ENCODE results near the gene ATAD3A.
"Not testable (repeated sequence)": the region's sequence is repeated elsewhere in the genome, so short reads cannot be mapped to it uniquely, and the experiment has no call there.

The ATAD3A gene

DNA sequence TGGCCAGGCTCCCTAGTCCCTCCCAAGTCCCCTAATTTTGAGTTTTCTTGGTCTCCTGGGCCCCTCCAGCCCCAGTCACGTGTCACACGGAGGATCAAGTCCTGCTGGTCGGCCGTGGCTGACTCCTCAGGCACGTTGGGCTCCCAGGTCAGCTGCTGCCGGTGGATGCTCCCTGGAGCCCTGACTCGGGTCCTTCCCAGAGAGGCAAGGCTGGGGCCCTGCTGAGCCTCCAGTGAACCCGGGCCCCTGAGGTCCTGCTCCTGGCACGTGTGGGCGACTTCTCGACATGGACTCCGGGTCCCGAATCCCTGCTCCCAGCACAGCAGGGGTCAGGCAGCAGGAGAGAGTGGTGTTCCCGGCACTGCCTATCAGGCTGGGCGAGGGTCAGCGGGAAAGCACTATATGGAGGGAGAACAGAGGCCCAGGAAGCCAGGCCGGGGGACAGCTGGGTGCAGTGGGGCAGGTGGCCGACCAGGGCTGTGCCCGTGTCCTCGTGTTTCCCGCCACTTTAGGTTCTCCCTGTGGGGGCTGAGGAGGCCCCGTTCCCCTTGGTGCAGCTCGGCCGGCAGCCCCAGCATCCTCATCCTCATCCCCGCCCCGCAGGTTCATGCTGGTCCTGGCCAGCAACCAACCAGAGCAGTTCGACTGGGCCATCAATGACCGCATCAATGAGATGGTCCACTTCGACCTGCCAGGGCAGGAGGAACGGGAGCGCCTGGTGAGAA, 15.3 kb downstream of the ATAD3A start:
- no peaks in the 10 kb centered on the region for H3K27me3 ChIP-seq (ENCODE audit: low read depth, low read length)
- H3K4me1 ChIP-seq (ENCODE audit: control insufficient read depth in 1 of 2, insufficient read depth in 2 of 2, low read length in 2 of 2): no peaks in the 10 kb centered on the region
- H3K9me3 ChIP-seq (ENCODE audit: control insufficient read depth in 1 of 2, low read length in 2 of 2): no peaks in the 10 kb centered on the region
- no peak overlapping the region for H3K27ac ChIP-seq (ENCODE audit: low read length)
- peaks cover 5 to 44% of the 10 kb centered on the region in 2 donors for H3K36me3 ChIP-seq (ENCODE audit: control insufficient read depth in 1 of 2, insufficient read depth in 2 of 2, low read length in 2 of 2)
- no peak overlapping the region for H3K4me3 ChIP-seq (ENCODE audit: low read depth in 1 of 2, low read length in 2 of 2)

DNA sequence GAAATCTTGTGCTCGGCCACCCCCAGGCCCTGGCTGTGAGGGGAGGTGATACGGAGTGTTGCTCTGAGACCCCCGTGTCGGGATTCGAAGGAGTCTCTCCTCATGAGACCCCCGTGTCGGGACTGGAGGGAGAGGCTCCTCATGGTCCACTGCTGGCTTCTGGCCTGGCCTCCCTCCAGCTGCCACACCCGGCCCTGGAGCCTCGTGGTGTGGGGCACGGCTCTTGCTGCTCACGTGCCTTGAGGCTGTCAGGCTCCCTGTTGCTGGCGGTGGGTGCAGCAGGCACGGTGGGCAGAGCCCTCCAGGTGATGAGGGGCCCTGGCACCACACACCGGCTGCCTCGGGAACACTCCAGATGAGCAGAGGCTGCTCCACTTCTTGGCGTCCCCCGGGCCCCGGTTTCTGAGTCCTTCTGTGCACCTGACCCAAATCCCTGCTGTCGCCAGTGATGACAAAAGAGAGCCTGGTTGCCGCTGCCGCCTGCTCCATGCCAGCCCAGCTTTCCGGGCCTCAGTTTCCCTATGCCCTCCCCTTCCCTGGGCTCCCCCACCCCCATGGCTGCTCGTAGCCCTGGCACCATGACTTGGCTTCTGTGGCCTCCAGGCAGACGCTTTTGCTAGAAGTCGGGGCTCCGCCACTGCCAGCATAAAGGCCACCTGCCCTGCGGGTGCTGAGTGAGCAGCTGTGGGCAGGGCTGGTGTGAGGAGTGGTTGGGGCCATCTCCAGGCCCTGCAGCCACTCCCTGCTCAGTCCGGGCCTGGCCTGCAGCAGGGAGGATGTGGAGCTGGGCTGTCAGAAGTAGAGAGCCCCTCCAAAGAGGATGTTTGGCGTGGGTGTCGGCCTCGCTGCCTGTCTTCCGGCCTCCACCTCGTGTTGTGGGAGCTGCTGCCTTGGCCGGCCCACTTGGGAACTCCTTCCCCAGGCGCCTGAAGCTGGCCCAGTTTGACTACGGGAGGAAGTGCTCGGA, 16.6 kb downstream of the ATAD3A start:
- Histone ChIP-seq H3K9me3 (ENCODE audit: control insufficient read depth in 1 of 2, low read length in 2 of 2) (no peaks in the 10 kb centered on the region), H3K27ac (ENCODE audit: low read length) (no peak overlapping the region), H3K4me1 (ENCODE audit: control insufficient read depth in 1 of 2, insufficient read depth in 2 of 2, low read length in 2 of 2) (no peaks in the 10 kb centered on the region), H3K36me3 (ENCODE audit: control insufficient read depth in 1 of 2, insufficient read depth in 2 of 2, low read length in 2 of 2) (peaks cover 5 to 36% of the 10 kb centered on the region in 2 donors), H3K4me3 (ENCODE audit: low read depth in 1 of 2, low read length in 2 of 2) (no peak overlapping the region), H3K27me3 (ENCODE audit: low read depth, low read length) (no peaks in the 10 kb centered on the region)

DNA sequence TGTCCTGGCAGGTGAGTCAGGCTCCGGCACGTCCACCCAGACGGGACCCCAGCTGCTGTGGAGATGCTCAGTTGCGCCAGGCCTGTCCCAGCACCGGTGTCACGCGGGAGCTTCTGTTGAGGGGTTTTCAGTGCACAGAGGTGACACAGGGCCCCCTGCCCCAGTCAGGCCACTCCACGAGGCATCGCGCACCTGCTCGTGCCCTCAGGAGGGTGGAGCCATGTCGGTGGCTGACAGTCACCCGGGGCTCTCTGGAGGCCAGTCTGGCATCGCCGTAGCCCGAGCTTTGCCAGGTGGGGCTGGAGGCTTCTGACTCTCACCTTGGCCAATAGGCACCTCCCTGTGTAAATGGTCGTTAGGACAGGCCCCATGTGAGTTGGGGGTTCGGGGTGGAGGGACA, 17.4 kb downstream of the ATAD3A start:
- no peaks in the 10 kb centered on the region for H3K4me1 ChIP-seq (ENCODE audit: control insufficient read depth in 1 of 2, insufficient read depth in 2 of 2, low read length in 2 of 2)
- no peak overlapping the region for H3K27ac ChIP-seq (ENCODE audit: low read length)
- H3K36me3 ChIP-seq (ENCODE audit: control insufficient read depth in 1 of 2, insufficient read depth in 2 of 2, low read length in 2 of 2): peaks cover 5 to 36% of the 10 kb centered on the region in 2 donors

DNA sequence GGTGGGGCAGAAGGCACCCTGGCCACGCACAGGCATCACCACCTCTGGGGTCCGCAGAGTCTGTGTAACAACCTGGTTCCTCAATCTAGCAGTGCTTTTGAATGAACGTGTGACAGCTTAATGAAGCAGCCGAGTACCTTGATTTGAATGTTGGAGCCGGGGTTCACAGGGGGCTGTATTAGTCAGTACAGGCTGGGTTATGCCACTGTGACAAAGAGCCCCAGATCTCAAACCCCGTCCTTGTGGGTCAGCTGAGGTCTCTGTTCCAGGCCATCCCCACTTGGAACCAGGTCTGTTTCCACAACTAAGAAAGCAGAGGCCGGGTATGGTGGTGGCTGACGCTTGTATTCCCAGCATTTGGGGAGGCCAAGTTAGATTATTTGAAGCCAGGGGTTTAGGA, 18.0 kb downstream of the ATAD3A start:
- peaks cover 5 to 34% of the 10 kb centered on the region in 2 donors for H3K36me3 ChIP-seq (ENCODE audit: control insufficient read depth in 1 of 2, insufficient read depth in 2 of 2, low read length in 2 of 2)

More for the DNA sequence above, 17.4 kb downstream of the ATAD3A start:
- Histone ChIP-seq H3K27me3 (ENCODE audit: low read depth, low read length) (no peaks in the 10 kb centered on the region), H3K9me3 (ENCODE audit: control insufficient read depth in 1 of 2, low read length in 2 of 2) (no peaks in the 10 kb centered on the region), H3K4me3 (ENCODE audit: low read depth in 1 of 2, low read length in 2 of 2) (no peak overlapping the region)

DNA sequence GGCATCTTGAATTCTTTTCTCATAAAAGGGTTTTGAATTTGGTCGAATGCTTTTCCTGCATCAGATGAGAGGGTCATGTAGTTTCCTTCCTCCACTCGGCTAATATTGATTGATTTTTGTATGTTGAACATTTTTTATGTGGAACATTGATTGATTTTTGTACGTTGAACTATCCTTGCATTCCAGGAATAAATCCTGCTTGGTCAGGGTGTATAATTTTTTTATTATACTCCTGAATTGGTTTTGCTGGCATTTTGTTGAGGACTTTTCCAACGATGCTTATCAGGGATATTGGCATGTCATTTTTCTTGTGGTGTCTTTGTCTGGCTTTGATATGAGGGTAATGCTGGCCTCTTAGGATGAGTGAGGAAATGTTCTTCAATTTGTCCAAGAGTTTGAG, 20.0 kb downstream of the ATAD3A start:
- Histone ChIP-seq H3K27me3 (ENCODE audit: low read depth, low read length) (no peaks in the 10 kb centered on the region), H3K9me3 (ENCODE audit: control insufficient read depth in 1 of 2, low read length in 2 of 2) (no peaks in the 10 kb centered on the region), H3K4me3 (ENCODE audit: low read depth in 1 of 2, low read length in 2 of 2) (no peak overlapping the region), H3K36me3 (ENCODE audit: control insufficient read depth in 1 of 2, insufficient read depth in 2 of 2, low read length in 2 of 2) (peaks cover 5 to 29% of the 10 kb centered on the region in 2 donors), H3K27ac (ENCODE audit: low read length) (no peak overlapping the region), H3K4me1 (ENCODE audit: control insufficient read depth in 1 of 2, insufficient read depth in 2 of 2, low read length in 2 of 2) (peaks cover 0 to 8% of the 10 kb centered on the region in 2 donors)

More for the DNA sequence above, 18.0 kb downstream of the ATAD3A start:
- Histone ChIP-seq H3K4me1 (ENCODE audit: control insufficient read depth in 1 of 2, insufficient read depth in 2 of 2, low read length in 2 of 2) (no peaks in the 10 kb centered on the region), H3K27me3 (ENCODE audit: low read depth, low read length) (no peaks in the 10 kb centered on the region), H3K9me3 (ENCODE audit: control insufficient read depth in 1 of 2, low read length in 2 of 2) (no peaks in the 10 kb centered on the region), H3K27ac (ENCODE audit: low read length) (no peak overlapping the region), H3K4me3 (ENCODE audit: low read depth in 1 of 2, low read length in 2 of 2) (no peak overlapping the region)

DNA sequence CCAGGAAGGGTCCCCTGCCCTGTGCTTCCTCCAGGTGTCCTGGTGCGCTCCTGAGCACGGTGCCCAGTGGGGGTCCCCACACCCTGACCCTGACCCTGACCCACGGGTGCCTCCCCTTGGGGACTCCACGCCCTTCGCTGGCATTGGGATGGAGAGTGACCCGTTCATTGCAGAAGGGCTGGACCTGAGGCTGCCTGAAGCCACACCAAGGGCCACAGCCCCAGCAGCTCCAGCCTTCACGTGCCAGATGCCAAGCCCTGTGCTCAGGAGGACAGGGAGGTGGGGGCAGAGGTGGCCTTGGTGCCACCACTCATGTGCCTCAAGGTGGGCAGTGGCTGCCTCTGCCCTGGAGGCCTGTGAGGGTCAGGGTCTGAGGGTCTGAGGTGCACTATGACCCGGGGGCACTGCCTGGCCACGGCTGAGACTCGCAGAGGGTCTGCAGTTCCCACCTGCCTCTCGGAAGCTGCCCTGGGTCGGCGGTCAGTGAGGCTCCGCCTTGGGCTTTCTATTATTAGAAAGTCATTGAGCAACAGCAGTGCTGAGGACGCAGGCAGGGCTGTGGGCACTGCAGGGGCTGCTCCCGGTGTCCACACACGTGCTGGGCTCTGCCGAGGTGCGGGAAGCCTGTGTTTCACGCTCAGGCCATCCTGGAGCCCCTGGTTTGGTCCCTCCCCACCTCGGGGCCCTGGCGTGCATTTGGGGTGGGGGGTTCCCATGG, 21.4 kb downstream of the ATAD3A start:
- H3K4me3 ChIP-seq (ENCODE audit: low read depth in 1 of 2, low read length in 2 of 2); H3K27me3 ChIP-seq (ENCODE audit: low read depth, low read length); H3K9me3 ChIP-seq (ENCODE audit: control insufficient read depth in 1 of 2, low read length in 2 of 2); H3K27ac ChIP-seq (ENCODE audit: low read length): not testable (repeated sequence)
- H3K4me1 ChIP-seq (ENCODE audit: control insufficient read depth in 1 of 2, insufficient read depth in 2 of 2, low read length in 2 of 2): peaks cover 0 to 12% of the 10 kb centered on the region in 2 donors
- peaks cover 5 to 16% of the 10 kb centered on the region in 2 donors for H3K36me3 ChIP-seq (ENCODE audit: control insufficient read depth in 1 of 2, insufficient read depth in 2 of 2, low read length in 2 of 2)

DNA sequence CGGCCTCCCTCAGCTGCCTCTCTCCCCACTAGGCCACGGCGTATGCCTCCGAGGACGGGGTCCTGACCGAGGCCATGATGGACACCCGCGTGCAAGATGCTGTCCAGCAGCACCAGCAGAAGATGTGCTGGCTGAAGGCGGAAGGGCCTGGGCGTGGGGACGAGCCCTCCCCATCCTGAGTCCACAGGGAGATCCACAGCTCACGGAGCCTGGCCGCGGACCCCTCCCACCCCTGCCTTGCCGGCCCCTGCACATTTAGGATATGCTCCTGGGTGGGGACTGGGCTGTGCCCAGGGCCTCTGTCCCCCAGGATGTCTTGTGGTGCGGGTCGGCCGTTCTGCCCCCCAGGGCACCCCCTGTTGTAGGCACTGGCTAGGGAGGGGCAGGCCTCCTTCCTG, 21.9 kb downstream of the ATAD3A start:
- H3K27ac ChIP-seq (ENCODE audit: low read length); H3K27me3 ChIP-seq (ENCODE audit: low read depth, low read length); H3K4me3 ChIP-seq (ENCODE audit: low read depth in 1 of 2, low read length in 2 of 2); H3K9me3 ChIP-seq (ENCODE audit: control insufficient read depth in 1 of 2, low read length in 2 of 2): not testable (repeated sequence)
- H3K36me3 ChIP-seq (ENCODE audit: control insufficient read depth in 1 of 2, insufficient read depth in 2 of 2, low read length in 2 of 2): peaks cover 5 to 10% of the 10 kb centered on the region in 2 donors
- peaks cover 0 to 17% of the 10 kb centered on the region in 2 donors for H3K4me1 ChIP-seq (ENCODE audit: control insufficient read depth in 1 of 2, insufficient read depth in 2 of 2, low read length in 2 of 2)

DNA sequence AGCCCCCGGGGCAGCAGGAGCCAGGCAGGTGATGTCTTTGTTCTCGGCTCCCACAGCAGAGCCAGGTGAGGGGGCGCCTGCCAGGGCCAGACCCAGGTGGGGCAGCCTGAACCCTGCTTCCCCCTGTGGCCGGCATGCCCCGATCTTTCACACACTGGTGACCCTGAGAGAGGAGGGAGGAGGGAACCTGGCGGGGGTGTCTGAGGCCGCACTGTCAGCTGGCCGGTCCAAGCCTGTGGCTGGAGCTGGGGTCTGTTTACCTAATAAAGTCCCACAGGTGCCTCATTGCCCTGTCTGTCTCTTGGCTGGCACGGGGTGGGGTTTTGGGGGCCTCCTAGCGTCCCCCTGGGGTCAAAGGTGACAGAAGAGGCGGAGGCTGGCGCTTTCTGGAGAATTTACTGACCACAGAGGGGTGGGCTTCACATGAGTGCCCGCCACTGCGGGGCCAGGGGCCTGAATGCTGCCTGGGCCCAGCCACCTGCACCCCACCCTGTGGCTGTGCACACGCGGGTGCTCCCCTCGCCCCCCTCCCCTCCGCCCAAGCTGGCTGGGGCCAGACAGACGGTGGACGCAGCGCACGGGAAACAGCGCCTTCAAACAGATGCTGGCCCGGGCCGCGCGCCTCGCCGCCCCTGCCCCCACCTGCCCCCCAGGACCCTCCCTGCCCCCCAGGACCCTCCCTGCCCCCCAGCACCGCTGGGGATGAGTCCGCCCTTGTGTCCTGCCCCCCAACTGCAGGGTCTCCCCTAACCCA, 22.6 kb downstream of the ATAD3A start:
- Histone ChIP-seq H3K4me1 (ENCODE audit: control insufficient read depth in 1 of 2, insufficient read depth in 2 of 2, low read length in 2 of 2) (peaks cover 0 to 24% of the 10 kb centered on the region in 2 donors), H3K4me3 (ENCODE audit: low read depth in 1 of 2, low read length in 2 of 2) (no peak overlapping the region), H3K36me3 (ENCODE audit: control insufficient read depth in 1 of 2, insufficient read depth in 2 of 2, low read length in 2 of 2) (peaks cover 4 to 7% of the 10 kb centered on the region in 2 donors)

DNA sequence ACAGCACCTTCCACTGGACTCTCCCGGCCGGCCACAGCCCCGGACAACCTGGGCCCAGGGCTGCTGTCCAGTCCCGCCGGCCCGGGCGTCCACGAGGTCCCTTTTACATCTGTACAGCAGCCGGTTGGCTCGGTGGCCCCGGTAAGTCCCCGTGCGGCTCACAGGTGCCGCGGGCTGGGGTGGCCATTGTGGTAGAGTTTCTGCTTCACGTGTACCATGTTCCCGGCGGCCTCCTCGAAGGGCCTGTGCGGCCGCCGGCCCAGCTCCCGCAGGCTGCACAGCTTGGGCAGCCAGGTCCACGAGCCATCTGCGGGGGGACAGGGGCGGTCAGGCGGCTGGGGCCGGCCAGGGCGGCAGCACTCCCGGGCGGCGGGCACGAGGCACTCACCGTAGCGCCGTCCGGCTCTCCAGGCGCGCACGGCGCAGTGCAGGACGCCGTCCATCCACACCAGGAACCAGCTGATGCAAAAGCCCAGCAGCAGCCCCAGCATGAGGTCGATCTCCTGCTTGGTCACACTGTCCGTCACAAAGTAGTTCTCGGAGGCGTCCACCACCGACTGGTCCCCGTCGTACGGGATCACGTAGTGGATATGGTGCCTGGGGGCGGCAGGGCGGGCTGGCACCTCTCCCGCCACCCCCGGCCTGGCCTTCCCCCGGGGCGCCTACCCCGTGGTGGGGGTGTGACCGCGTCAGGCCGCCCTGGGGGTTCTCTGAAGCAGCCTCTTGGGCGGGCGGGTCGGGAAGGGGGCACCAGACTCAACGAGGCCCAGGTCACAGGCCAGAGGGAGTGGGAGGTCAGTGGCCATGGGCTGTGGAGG, 23.4 kb downstream of the ATAD3A start:
- Histone ChIP-seq H3K27me3 (ENCODE audit: low read depth, low read length) (no peaks in the 10 kb centered on the region), H3K4me1 (ENCODE audit: control insufficient read depth in 1 of 2, insufficient read depth in 2 of 2, low read length in 2 of 2) (peaks cover 0 to 24% of the 10 kb centered on the region in 2 donors), H3K9me3 (ENCODE audit: control insufficient read depth in 1 of 2, low read length in 2 of 2) (no peaks in the 10 kb centered on the region), H3K4me3 (ENCODE audit: low read depth in 1 of 2, low read length in 2 of 2) (no peak overlapping the region), H3K27ac (ENCODE audit: low read length) (no peak overlapping the region), H3K36me3 (ENCODE audit: control insufficient read depth in 1 of 2, insufficient read depth in 2 of 2, low read length in 2 of 2) (no peaks in the 10 kb centered on the region)

More for the DNA sequence above, 22.6 kb downstream of the ATAD3A start:
- Histone ChIP-seq H3K27me3 (ENCODE audit: low read depth, low read length) (no peaks in the 10 kb centered on the region), H3K9me3 (ENCODE audit: control insufficient read depth in 1 of 2, low read length in 2 of 2) (no peaks in the 10 kb centered on the region), H3K27ac (ENCODE audit: low read length) (no peak overlapping the region)

All from muscle layer of duodenum (tissue), 2 donors.